Upper lobe of right lung (tissue), 1 donor: ENCODE results near the gene NYNRIN. TPM values are rescaled to one million over a fixed set of nuclear protein-coding genes. Genes with fewer than 3 reads are reported as not detected.
A peak's percentile ranks its signal among the peaks of the same experiment; 100 is the strongest.
"Not testable (repeated sequence)": the region's sequence is repeated elsewhere in the genome, so short reads cannot be mapped to it uniquely, and the experiment has no call there.

Source experiments
- ATAC-seq: fragments of 200-7000 bp; cut with Tn5 transposase; one replicate; pipeline ENCODE4 v1.9.1; 2020; ENCODE audit warnings: mild to moderate bottlenecking, moderate library complexity
- DNase-seq: peaks from one replicate; pipeline ENCODE4 v3.0.0-alpha.2; 2020
- H3K27ac ChIP-seq: fragments of 200-600 bp; one replicate; pipeline ENCODE4 v1.8.0; 2022
- H3K27me3 ChIP-seq: fragments of 200-600 bp; one replicate; pipeline ENCODE4 v1.8.0; 2022; ENCODE audit warnings: mild to moderate bottlenecking
- H3K36me3 ChIP-seq: fragments of 200-600 bp; one replicate; pipeline ENCODE4 v1.8.0; 2022
- H3K4me1 ChIP-seq: fragments of 200-600 bp; one replicate; pipeline ENCODE4 v1.8.0; 2022
- H3K4me3 ChIP-seq: fragments of 200-600 bp; one replicate; pipeline ENCODE4 v1.8.0; 2022; ENCODE audit warnings: mild to moderate bottlenecking
- H3K9me3 ChIP-seq: fragments of 200-600 bp; one replicate; pipeline ENCODE4 v1.8.0; 2022
- CTCF ChIP-seq: fragments of 200-600 bp; IDR thresholded peaks from one replicate; pipeline ENCODE4 v1.8.0; 2022; ENCODE audit warnings: antibody characterized with exemption
- intact Hi-C: fragments of 100-400 bp; cut with DNase I; formaldehyde crosslinking; loops from one replicate; pipeline ENCODE4 v1.11.0; 2022
- total RNA-seq: library from RNA; stranded (reverse); fragmentation: NEBNext Ultra II Directional; extraction: Animal tissue kit (Norgen Biotek cat#: 25700); gene quantifications from one replicate; pipeline ENCODE4 v1.2.1, GENCODE V29; 2021
- donor health status: DM: no; HTN: yes; CAD: no; lungs with severe emphysema.

NYNRIN gene
- total RNA-seq, 1 donor from 2014 or later, result 16.6 TPM

- H3K36me3 ChIP-seq, result peaks cover 36% of the 10 kb centered on the region
- no peaks in the 10 kb centered on the region for H3K27me3 ChIP-seq
- DNase-seq, result peak; percentile 97
- ATAC-seq, result peak; percentile 95
- H3K9me3 ChIP-seq, result no peaks in the 10 kb centered on the region
- peaks cover 19% of the 10 kb centered on the region for H3K4me1 ChIP-seq
- TF ChIP-seq CTCF, result no peak
- peak within 1 kb of the TSS; percentile 55 for H3K4me3 ChIP-seq
- H3K27ac ChIP-seq, result peak within 1 kb of the TSS; percentile 93
- intact Hi-C loops, result no loop called here
Measured at GRCh38 chr14:24442240-24443052, 43.6 kb downstream of the NYNRIN start, which contains the start of gene SDR39U1. Gene SDR39U1 (minus strand): TSS chr14:24442776. CDS start chr14:24442769, 7 bp downstream.

- Histone ChIP-seq H3K9me3 (no peaks in the 10 kb centered on the region), H3K36me3 (peaks cover 29% of the 10 kb centered on the region), H3K27me3 (no peaks in the 10 kb centered on the region), H3K4me1 (peaks cover 11% of the 10 kb centered on the region), H3K4me3 (peak overlapping the region; percentile 55), H3K27ac (peak overlapping the region; percentile 93)
- TF ChIP-seq CTCF, result no peak
- intact Hi-C loops, result no loop called here
- ATAC-seq (no peak), DNase-seq (no peak)
Measured at GRCh38 chr14:24443053-24443665, 44.4 kb downstream of the NYNRIN start.

- DNase-seq, H3K27ac ChIP-seq, H3K9me3 ChIP-seq, H3K36me3 ChIP-seq, H3K4me1 ChIP-seq, intact Hi-C loops, ATAC-seq, H3K27me3 ChIP-seq, H3K4me3 ChIP-seq: not testable (repeated sequence)
Measured at GRCh38 chr14:24450828-24451227, 52.0 kb downstream of the NYNRIN start.

- Histone ChIP-seq H3K4me3 (no peak overlapping the region), H3K27me3 (no peaks in the 10 kb centered on the region), H3K27ac (no peak overlapping the region), H3K4me1 (no peaks in the 10 kb centered on the region), H3K36me3 (no peaks in the 10 kb centered on the region), H3K9me3 (no peaks in the 10 kb centered on the region)
- ATAC-seq (no peak), DNase-seq (no peak)
- intact Hi-C loops, result no loop called here
- no peak for TF ChIP-seq CTCF
Measured at GRCh38 chr14:24456980-24457379, 58.2 kb downstream of the NYNRIN start.

- ATAC-seq (no peak), DNase-seq (no peak)
- Histone ChIP-seq H3K4me3 (no peak overlapping the region), H3K27ac (no peak overlapping the region), H3K4me1 (no peaks in the 10 kb centered on the region), H3K36me3 (no peaks in the 10 kb centered on the region), H3K9me3 (no peaks in the 10 kb centered on the region), H3K27me3 (no peaks in the 10 kb centered on the region)
- no peak for TF ChIP-seq CTCF
- intact Hi-C loops, result no loop called here
Measured at GRCh38 chr14:24458736-24459135, 59.9 kb downstream of the NYNRIN start.

GRCh38 chr14:24459331-24459730 lies 60.5 kb downstream of the NYNRIN start:
- no peak for TF ChIP-seq CTCF
- H3K36me3 ChIP-seq, result no peaks in the 10 kb centered on the region
- no peaks in the 10 kb centered on the region for H3K4me1 ChIP-seq
- intact Hi-C loops, result no loop called here
- H3K9me3 ChIP-seq, result no peaks in the 10 kb centered on the region
- no peaks in the 10 kb centered on the region for H3K27me3 ChIP-seq
- ATAC-seq, result no peak
- H3K4me3 ChIP-seq, result no peak overlapping the region
- H3K27ac ChIP-seq, result no peak overlapping the region
- no peak for DNase-seq
